HFF-Myc (cell line): ENCODE measurements around the gene IMMP2L.
A peak's percentile ranks its signal among the peaks of the same experiment; 100 is the strongest.

Experiments used
- DNase-seq: peaks from one replicate; pipeline ENCODE4 v3.0.0-alpha.2; 2011; ENCODE audit warnings: low read depth; ENCODE audit errors: extremely low read depth
- H3K4me3 ChIP-seq: replicated peaks from 2 replicates; pipeline ENCODE4 v1.5.1; 2011; ENCODE audit warnings: low read depth, mild to moderate bottlenecking, control low read depth, low read length
- CTCF ChIP-seq: IDR thresholded peaks from 2 replicates; pipeline ENCODE4 v1.5.1; 2012; ENCODE audit warnings: mild to moderate bottlenecking, low read depth, low read length, control low read depth; ENCODE audit errors: missing control alignments

Gene IMMP2L

GRCh38 chr7:111085356-111085755 is 476.9 kb downstream of the IMMP2L start:
- DNase-seq, result no peak
- no peak overlapping the region for H3K4me3 ChIP-seq
- TF ChIP-seq CTCF, result no peak

- no peak overlapping the region for H3K4me3 ChIP-seq
- DNase-seq, result peak; percentile 70
- TF ChIP-seq CTCF, result no peak
Measured at GRCh38 chr7:111083413-111083812, 478.9 kb downstream of the IMMP2L start.

GRCh38 chr7:111082351-111082750 is 479.9 kb downstream of the IMMP2L start:
- H3K4me3 ChIP-seq, result no peak overlapping the region
- no peak for DNase-seq
- TF ChIP-seq CTCF, result no peak

GRCh38 chr7:111081546-111082267 is 480.6 kb downstream of the IMMP2L start:
- no peak for DNase-seq
- TF ChIP-seq CTCF, result no peak
- no peak overlapping the region for H3K4me3 ChIP-seq

GRCh38 chr7:111080495-111081105 is 481.7 kb downstream of the IMMP2L start:
- DNase-seq, result no peak
- H3K4me3 ChIP-seq, result no peak overlapping the region
- TF ChIP-seq CTCF, result no peak

- no peak for TF ChIP-seq CTCF
- DNase-seq, result no peak
- no peak overlapping the region for H3K4me3 ChIP-seq
Measured at GRCh38 chr7:111077001-111077400, 485.3 kb downstream of the IMMP2L start.
